Measurements from ENCODE around the gene SRP54.
"Not testable (repeated sequence)": the region's sequence is repeated elsewhere in the genome, so short reads cannot be mapped to it uniquely, and the experiment has no call there.

The SRP54 gene

GRCh38 chr14:35046751-35047536, 64.2 kb downstream of the SRP54 start:
- no peak for DNase-seq (ENCODE audit: low read depth, low spot score)

GRCh38 chr14:35047976-35048513, 65.3 kb downstream of the SRP54 start:
- no peak for DNase-seq (ENCODE audit: low read depth, low spot score)

GRCh38 chr14:35050652-35051051, 67.9 kb downstream of the SRP54 start:
- peak; percentile 6 for DNase-seq (ENCODE audit: low read depth, low spot score)

- no peak for DNase-seq (ENCODE audit: low read depth, low spot score)
These were observed 69.0 kb downstream of the SRP54 start for GRCh38 chr14:35051796-35052195.

- no peak for DNase-seq (ENCODE audit: low read depth, low spot score)
These were observed 69.8 kb downstream of the SRP54 start for GRCh38 chr14:35052637-35053036.

GRCh38 chr14:35061113-35061791, 78.5 kb downstream of the SRP54 start:
- DNase-seq (ENCODE audit: low read depth, low spot score), result peak; percentile 40

GRCh38 chr14:35065731-35066130, 82.9 kb downstream of the SRP54 start:
- not testable (repeated sequence) for DNase-seq (ENCODE audit: low read depth, low spot score)

- no peak for DNase-seq (ENCODE audit: low read depth, low spot score)
These were observed 85.6 kb downstream of the SRP54 start for GRCh38 chr14:35068238-35069012.

GRCh38 chr14:35072226-35072625, 89.4 kb downstream of the SRP54 start:
- DNase-seq (ENCODE audit: low read depth, low spot score), result no peak

- DNase-seq (ENCODE audit: low read depth, low spot score), result no peak
These were observed 90.7 kb downstream of the SRP54 start for GRCh38 chr14:35073486-35073885.

GRCh38 chr14:35078082-35078481, 95.3 kb downstream of the SRP54 start:
- DNase-seq (ENCODE audit: low read depth, low spot score), result no peak

All from ELF-1 (cell line).